ENCODE data around the gene SLC12A8. TPM values are rescaled to one million over a fixed set of nuclear protein-coding genes. Genes with fewer than 3 reads are reported as not detected.

The SLC12A8 gene
- total RNA-seq, 1 experiment from 2014 or later: 7.1 TPM

- TF ChIP-seq CTCF (conservative IDR thresholded peaks at IDR 0.05; ENCODE audit: low read depth, low read length) (no peak), EZH2 (IDR thresholded peaks at IDR 0.05; ENCODE audit: borderline replicate concordance, low read depth, low read length, poor library complexity, severe bottlenecking) (no peak)
- Histone ChIP-seq H3K4me1 (ENCODE audit: insufficient read depth, low read length, poor library complexity, severe bottlenecking) (peaks cover 21% of the 10 kb centered on the region), H3K36me3 (ENCODE audit: insufficient read depth, low read length, poor library complexity, severe bottlenecking) (no peaks in the 10 kb centered on the region), H3K9me3 (ENCODE audit: low read depth, low read length, poor library complexity, severe bottlenecking) (no peaks in the 10 kb centered on the region), H3K27ac (ENCODE audit: low read depth, low read length, poor library complexity, severe bottlenecking) (no peak overlapping the region), H3K4me3 (ENCODE audit: low read depth, low read length, poor library complexity, severe bottlenecking) (no peak overlapping the region), H3K27me3 (replicated peaks; ENCODE audit: insufficient read depth, low read depth, low read length, poor library complexity) (no peaks in the 10 kb centered on the region)
- intact Hi-C loops (cut with micrococcal nuclease; ENCODE audit: unreplicated experiment): no loop called here
- ChIA-PET POLR2A (ENCODE audit: low non-redundant PET) (no interaction called here), CTCF (no interaction called here)
- no TSS peak for BruUV-seq (replicated peaks)
- peak; percentile 49 for DNase-seq (ENCODE audit: low spot score)
Measured at GRCh38 chr3:125045194-125045593, 167.4 kb downstream of the SLC12A8 start.

GRCh38 chr3:125043599-125044151 is 168.9 kb downstream of the SLC12A8 start:
- Histone ChIP-seq H3K36me3 (ENCODE audit: insufficient read depth, low read length, poor library complexity, severe bottlenecking) (no peaks in the 10 kb centered on the region), H3K27me3 (replicated peaks; ENCODE audit: insufficient read depth, low read depth, low read length, poor library complexity) (no peaks in the 10 kb centered on the region), H3K27ac (ENCODE audit: low read depth, low read length, poor library complexity, severe bottlenecking) (no peak overlapping the region), H3K4me3 (ENCODE audit: low read depth, low read length, poor library complexity, severe bottlenecking) (no peak overlapping the region), H3K9me3 (ENCODE audit: low read depth, low read length, poor library complexity, severe bottlenecking) (no peaks in the 10 kb centered on the region), H3K4me1 (ENCODE audit: insufficient read depth, low read length, poor library complexity, severe bottlenecking) (peaks cover 36% of the 10 kb centered on the region)
- ChIA-PET CTCF (no interaction called here), POLR2A (ENCODE audit: low non-redundant PET) (no interaction called here)
- no TSS peak for BruUV-seq (replicated peaks)
- TF ChIP-seq CTCF (conservative IDR thresholded peaks at IDR 0.05; ENCODE audit: low read depth, low read length) (no peak), EZH2 (IDR thresholded peaks at IDR 0.05; ENCODE audit: borderline replicate concordance, low read depth, low read length, poor library complexity, severe bottlenecking) (no peak)
- intact Hi-C loops (cut with micrococcal nuclease; ENCODE audit: unreplicated experiment): no loop called here
- no peak for DNase-seq (ENCODE audit: low spot score)

GRCh38 chr3:125042725-125043406 is 169.7 kb downstream of the SLC12A8 start:
- DNase-seq (ENCODE audit: low spot score): no peak
- no TSS peak for BruUV-seq (replicated peaks)
- Histone ChIP-seq H3K4me3 (ENCODE audit: low read depth, low read length, poor library complexity, severe bottlenecking) (no peak overlapping the region), H3K27me3 (replicated peaks; ENCODE audit: insufficient read depth, low read depth, low read length, poor library complexity) (no peaks in the 10 kb centered on the region), H3K27ac (ENCODE audit: low read depth, low read length, poor library complexity, severe bottlenecking) (no peak overlapping the region), H3K9me3 (ENCODE audit: low read depth, low read length, poor library complexity, severe bottlenecking) (no peaks in the 10 kb centered on the region), H3K4me1 (ENCODE audit: insufficient read depth, low read length, poor library complexity, severe bottlenecking) (peaks cover 44% of the 10 kb centered on the region), H3K36me3 (ENCODE audit: insufficient read depth, low read length, poor library complexity, severe bottlenecking) (no peaks in the 10 kb centered on the region)
- TF ChIP-seq EZH2 (IDR thresholded peaks at IDR 0.05; ENCODE audit: borderline replicate concordance, low read depth, low read length, poor library complexity, severe bottlenecking) (no peak), CTCF (conservative IDR thresholded peaks at IDR 0.05; ENCODE audit: low read depth, low read length) (no peak)
- POLR2A ChIA-PET (ENCODE audit: low non-redundant PET): no interaction called here
- CTCF ChIA-PET: no interaction called here
- intact Hi-C loops (cut with micrococcal nuclease; ENCODE audit: unreplicated experiment): no loop called here
